Peyer's patch (tissue), 4 donors: ENCODE data around the gene ANKFY1.

Experiments
- CTCF ChIP-seq, 6 experiments: fragments of 450-650 bp in 4 of 6; fragments of 200-600 bp in 2 of 6; sonication (generic) in 1 of 6; IDR thresholded peaks; one replicate each; pipeline ENCODE4 v1.5.1; 2017 to 2019; ENCODE audit warnings: antibody characterized with exemption in 6 of 6, mild to moderate bottlenecking in 3 of 6, moderate library complexity in 1 of 6
- POLR2A ChIP-seq, 2 donors: fragments of 450-650 bp; IDR thresholded peaks; one replicate each; pipeline ENCODE4 v1.5.1; 2017; ENCODE audit warnings: antibody characterized with exemption in 2 of 2, mild to moderate bottlenecking in 2 of 2, moderate library complexity in 2 of 2

GRCh38 chr17:4233668-4234258 lies 30.0 kb downstream of the ANKFY1 start:
- TF ChIP-seq CTCF (IDR thresholded peaks at IDR 0.05) (no peak), POLR2A (IDR thresholded peaks at IDR 0.05) (no peak)
